ENCODE data around the gene INTS4.
A peak's percentile ranks its signal among the peaks of the same experiment; 100 is the strongest.

Gene INTS4

GRCh38 chr11:78037056-78037455 lies 42.6 kb upstream of the INTS4 start:
- ATAC-seq (ENCODE audit: low read depth) (peak; percentile 49; the same call in 2 of the 3 replicates), DNase-seq (ENCODE audit: low spot score) (no peak)
- Histone ChIP-seq H3K36me3 (ENCODE audit: low read depth) (no peaks in the 10 kb centered on the region), H3K27ac (ENCODE audit: poor library complexity, severe bottlenecking) (no peak overlapping the region), H3K4me1 (ENCODE audit: insufficient read depth, poor library complexity, severe bottlenecking) (peaks cover 26% of the 10 kb centered on the region), H3K27me3 (ENCODE audit: insufficient read depth, poor library complexity, severe bottlenecking) (no peaks in the 10 kb centered on the region), H3K4me3 (ENCODE audit: severe bottlenecking) (no peak overlapping the region), H3K9me3 (ENCODE audit: severe bottlenecking) (no peaks in the 10 kb centered on the region)
- no peak for TF ChIP-seq CTCF (IDR thresholded peaks at IDR 0.05; ENCODE audit: poor library complexity, severe bottlenecking)

GRCh38 chr11:78036313-78036712 lies 41.8 kb upstream of the INTS4 start:
- Histone ChIP-seq H3K36me3 (ENCODE audit: low read depth) (no peaks in the 10 kb centered on the region), H3K4me1 (ENCODE audit: insufficient read depth, poor library complexity, severe bottlenecking) (peaks cover 26% of the 10 kb centered on the region), H3K27me3 (ENCODE audit: insufficient read depth, poor library complexity, severe bottlenecking) (no peaks in the 10 kb centered on the region), H3K4me3 (ENCODE audit: severe bottlenecking) (no peak overlapping the region), H3K9me3 (ENCODE audit: severe bottlenecking) (no peaks in the 10 kb centered on the region), H3K27ac (ENCODE audit: poor library complexity, severe bottlenecking) (no peak overlapping the region)
- no peak for TF ChIP-seq CTCF (IDR thresholded peaks at IDR 0.05; ENCODE audit: poor library complexity, severe bottlenecking)
- no peak for ATAC-seq (ENCODE audit: low read depth)
- no peak for DNase-seq (ENCODE audit: low spot score)

- peaks cover 18% of the 10 kb centered on the region for H3K4me1 ChIP-seq (ENCODE audit: insufficient read depth, poor library complexity, severe bottlenecking)
- H3K36me3 ChIP-seq (ENCODE audit: low read depth) = no peaks in the 10 kb centered on the region
- no peak overlapping the region for H3K4me3 ChIP-seq (ENCODE audit: severe bottlenecking)
- no peaks in the 10 kb centered on the region for H3K27me3 ChIP-seq (ENCODE audit: insufficient read depth, poor library complexity, severe bottlenecking)
- no peaks in the 10 kb centered on the region for H3K9me3 ChIP-seq (ENCODE audit: severe bottlenecking)
- TF ChIP-seq CTCF (IDR thresholded peaks at IDR 0.05; ENCODE audit: poor library complexity, severe bottlenecking) = no peak
- H3K27ac ChIP-seq (ENCODE audit: poor library complexity, severe bottlenecking) = no peak overlapping the region
- DNase-seq (ENCODE audit: low spot score) (no peak), ATAC-seq (ENCODE audit: low read depth) (no peak)
Observed at GRCh38 chr11:78034623-78035022, 40.2 kb upstream of the INTS4 start.

GRCh38 chr11:78033040-78033439 lies 38.6 kb upstream of the INTS4 start:
- ATAC-seq (ENCODE audit: low read depth) = no peak
- TF ChIP-seq CTCF (IDR thresholded peaks at IDR 0.05; ENCODE audit: poor library complexity, severe bottlenecking) = no peak
- H3K9me3 ChIP-seq (ENCODE audit: severe bottlenecking) = no peaks in the 10 kb centered on the region
- no peak overlapping the region for H3K4me3 ChIP-seq (ENCODE audit: severe bottlenecking)
- H3K4me1 ChIP-seq (ENCODE audit: insufficient read depth, poor library complexity, severe bottlenecking) = peaks cover 15% of the 10 kb centered on the region
- no peaks in the 10 kb centered on the region for H3K36me3 ChIP-seq (ENCODE audit: low read depth)
- no peak for DNase-seq (ENCODE audit: low spot score)
- no peaks in the 10 kb centered on the region for H3K27me3 ChIP-seq (ENCODE audit: insufficient read depth, poor library complexity, severe bottlenecking)
- H3K27ac ChIP-seq (ENCODE audit: poor library complexity, severe bottlenecking) = no peak overlapping the region

DNA sequence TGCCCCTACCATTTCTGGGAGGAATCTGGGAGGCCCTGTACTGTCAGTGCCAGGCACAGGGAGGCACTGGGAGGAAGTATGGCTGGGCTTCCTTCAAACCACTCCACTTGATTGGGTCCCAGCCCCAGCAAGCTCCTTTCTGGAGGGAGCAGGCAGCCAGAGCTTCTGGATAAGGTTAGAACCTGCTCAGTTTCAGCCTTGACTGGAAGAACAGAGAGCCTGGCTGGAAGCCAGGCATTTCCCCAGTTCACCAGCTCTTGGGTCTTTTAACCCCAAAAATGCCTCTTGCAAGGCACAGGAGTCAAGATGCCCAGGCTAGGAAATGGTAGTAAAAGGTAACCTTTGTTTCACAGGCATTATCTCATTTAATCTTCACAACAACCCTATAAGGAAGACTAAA lies 37.6 kb upstream of the INTS4 start:
- no peak for TF ChIP-seq CTCF (IDR thresholded peaks at IDR 0.05; ENCODE audit: poor library complexity, severe bottlenecking)
- ATAC-seq (ENCODE audit: low read depth) (no peak), DNase-seq (ENCODE audit: low spot score) (no peak)
- no peaks in the 10 kb centered on the region for H3K27me3 ChIP-seq (ENCODE audit: insufficient read depth, poor library complexity, severe bottlenecking)
- H3K36me3 ChIP-seq (ENCODE audit: low read depth) = no peaks in the 10 kb centered on the region
- no peak overlapping the region for H3K4me3 ChIP-seq (ENCODE audit: severe bottlenecking)
- no peaks in the 10 kb centered on the region for H3K9me3 ChIP-seq (ENCODE audit: severe bottlenecking)
- no peak overlapping the region for H3K27ac ChIP-seq (ENCODE audit: poor library complexity, severe bottlenecking)
- H3K4me1 ChIP-seq (ENCODE audit: insufficient read depth, poor library complexity, severe bottlenecking) = peaks cover 13% of the 10 kb centered on the region
